GM23248 (cell line): ENCODE measurements around the gene MAP3K5. TPM values are rescaled to one million over a fixed set of nuclear protein-coding genes. Genes with fewer than 3 reads are reported as not detected.

Experiments
- DNase-seq: peaks from one replicate; pipeline ENCODE4 v3.0.0-alpha.2; 2015
- H2AFZ ChIP-seq: fragments of 200-600 bp; sonication (generic); 2 replicates; pipeline ENCODE4 v1.6.1; 2016; ENCODE audit warnings: antibody characterized with exemption
- H3F3A ChIP-seq: fragments of 200-600 bp; sonication (generic); 2 replicates; pipeline ENCODE4 v1.6.1; 2016; ENCODE audit warnings: mild to moderate bottlenecking, antibody characterized with exemption, mixed run types; ENCODE audit not compliant: insufficient read depth
- H3K27ac ChIP-seq: fragments of 200-600 bp; sonication (generic); 2 replicates; pipeline ENCODE4 v1.5.1; 2016; ENCODE audit warnings: mild to moderate bottlenecking
- H3K27me3 ChIP-seq: fragments of 200-600 bp; sonication (generic); replicated peaks from 2 replicates; pipeline ENCODE4 v1.6.1; 2016; ENCODE audit warnings: mild to moderate bottlenecking; ENCODE audit not compliant: insufficient read depth
- H3K36me3 ChIP-seq: fragments of 200-600 bp; sonication (generic); 2 replicates; pipeline ENCODE4 v1.6.1; 2016; ENCODE audit warnings: low read depth, mild to moderate bottlenecking
- H3K4me1 ChIP-seq: fragments of 200-600 bp; sonication (generic); 2 replicates; pipeline ENCODE4 v1.6.1; 2016; ENCODE audit warnings: mild to moderate bottlenecking; ENCODE audit not compliant: insufficient read depth
- H3K4me2 ChIP-seq: fragments of 200-600 bp; sonication (generic); one replicate; pipeline ENCODE4 v1.6.1; 2016; ENCODE audit warnings: mild to moderate bottlenecking; ENCODE audit not compliant: unreplicated experiment
- H3K4me3 ChIP-seq: fragments of 200-600 bp; sonication (generic); 2 replicates; pipeline ENCODE4 v1.5.1; 2016; ENCODE audit warnings: mild to moderate bottlenecking
- H3K79me2 ChIP-seq: fragments of 200-600 bp; sonication (generic); 2 replicates; pipeline ENCODE4 v1.6.1; 2016; ENCODE audit warnings: mild to moderate bottlenecking; ENCODE audit not compliant: insufficient read depth
- H3K9ac ChIP-seq: fragments of 200-600 bp; sonication (generic); 2 replicates; pipeline ENCODE4 v1.6.1; 2016; ENCODE audit warnings: mild to moderate bottlenecking
- H3K9me2 ChIP-seq: fragments of 200-600 bp; sonication (generic); 2 replicates; pipeline ENCODE4 v1.6.1; 2016; ENCODE audit warnings: mixed run types, mild to moderate bottlenecking, moderate library complexity; ENCODE audit not compliant: insufficient read depth
- H3K9me3 ChIP-seq: fragments of 200-600 bp; sonication (generic); one replicate; pipeline ENCODE4 v1.6.1; 2017; ENCODE audit warnings: low read depth
- H4K20me1 ChIP-seq: fragments of 200-600 bp; sonication (generic); 2 replicates; pipeline ENCODE4 v1.6.0; 2016; ENCODE audit not compliant: insufficient read depth
- EZH2 ChIP-seq: fragments of 200-600 bp; sonication (generic); IDR thresholded peaks from 2 replicates; pipeline ENCODE4 v1.6.1; 2018; ENCODE audit warnings: antibody characterized with exemption, mild to moderate bottlenecking; ENCODE audit not compliant: insufficient read depth, poor library complexity, severe bottlenecking
- EZH2phosphoT487 ChIP-seq: fragments of 200-600 bp; sonication (generic); IDR thresholded peaks from 2 replicates; pipeline ENCODE4 v1.6.1; 2018; ENCODE audit warnings: antibody characterized with exemption, moderate library complexity, mild to moderate bottlenecking, low read depth; ENCODE audit not compliant: insufficient read depth
- WGBS, 2 experiments: methylation state at CpG; one replicate each; pipeline ENCODE4 v1.1.6; 2015 to 2017; ENCODE audit warnings: low lambda C conversion rate in 2 of 2, low coverage in 1 of 2; ENCODE audit errors: missing lambda C conversion rate in 2 of 2; 5-methylcytosine and 5-hydroxymethylcytosine counted together
- in situ Hi-C: fragments of 300-500 bp; cut with MboI; formaldehyde crosslinking; loops from 2 replicates; pipeline ENCODE4 v1.15.0; 2020
- polyA plus RNA-seq: library from polyadenylated mRNA; unstranded; fragments of >200 nt; fragmentation: Nextera tagmentation; extraction: Ambion mirVana; gene quantifications from 2 replicates; pipeline ENCODE4 v1.2.1, GENCODE V29; 2016
- total RNA-seq: library from RNA; depleted of rRNA; stranded (reverse); fragments of >200 nt; shearing (Covaris generic); gene quantifications from 2 replicates; pipeline ENCODE4 v1.2.3, GENCODE V29; 2014

MAP3K5 gene
- total and polyA plus RNA-seq, 2 experiments from 2014 or later = 1.4 to 4.1 TPM

GRCh38 chr6:136728033-136728939 is 64.0 kb downstream of the MAP3K5 start:
- Histone ChIP-seq H3K27me3 (no peaks in the 10 kb centered on the region), H4K20me1 (no peaks in the 10 kb centered on the region), H3K27ac (no peak overlapping the region), H3F3A (no peaks in the 10 kb centered on the region), H3K36me3 (no peaks in the 10 kb centered on the region), H3K9ac (no peak overlapping the region), H3K9me2 (no peaks in the 10 kb centered on the region), H3K4me3 (no peak overlapping the region), H3K4me2 (no peak overlapping the region), H3K9me3 (no peaks in the 10 kb centered on the region), H2AFZ (no peak overlapping the region), H3K4me1 (no peaks in the 10 kb centered on the region), H3K79me2 (no peaks in the 10 kb centered on the region)
- in situ Hi-C loops = no loop called here
- 91 to 98% methylated on average over 2 of the region's 2 CpGs for WGBS, 2 experiments
- no peak for DNase-seq
- no peak for TF ChIP-seq EZH2
- no peak for TF ChIP-seq EZH2phosphoT487

GRCh38 chr6:136726837-136727557 is 65.3 kb downstream of the MAP3K5 start:
- Histone ChIP-seq H3K79me2 (no peaks in the 10 kb centered on the region), H3K4me3 (no peak overlapping the region), H3K9ac (no peak overlapping the region), H3K9me3 (no peaks in the 10 kb centered on the region), H3K9me2 (no peaks in the 10 kb centered on the region), H4K20me1 (no peaks in the 10 kb centered on the region), H2AFZ (no peak overlapping the region), H3F3A (no peaks in the 10 kb centered on the region), H3K27ac (no peak overlapping the region), H3K36me3 (no peaks in the 10 kb centered on the region), H3K27me3 (no peaks in the 10 kb centered on the region), H3K4me1 (no peaks in the 10 kb centered on the region), H3K4me2 (no peak overlapping the region)
- TF ChIP-seq EZH2phosphoT487 (no peak), EZH2 (no peak)
- 95 to 98% methylated on average over 3 of the region's 3 CpGs for WGBS, 2 experiments
- in situ Hi-C loops = no loop called here
- no peak for DNase-seq

GRCh38 chr6:136725124-136725523 is 67.2 kb downstream of the MAP3K5 start:
- no peak overlapping the region for H3K27ac ChIP-seq
- H3K4me2 ChIP-seq = no peak overlapping the region
- 94 to 96% methylated on average over 4 of the region's 4 CpGs for WGBS, 2 experiments
- no peaks in the 10 kb centered on the region for H3K9me3 ChIP-seq
- H4K20me1 ChIP-seq = no peaks in the 10 kb centered on the region
- H3K9me2 ChIP-seq = no peaks in the 10 kb centered on the region
- H3K4me1 ChIP-seq = no peaks in the 10 kb centered on the region
- H3F3A ChIP-seq = no peaks in the 10 kb centered on the region
- no peaks in the 10 kb centered on the region for H3K79me2 ChIP-seq
- in situ Hi-C loops = no loop called here
- TF ChIP-seq EZH2phosphoT487 (no peak), EZH2 (no peak)
- no peak for DNase-seq
- H3K9ac ChIP-seq = no peak overlapping the region
- H3K4me3 ChIP-seq = no peak overlapping the region
- no peak overlapping the region for H2AFZ ChIP-seq
- no peaks in the 10 kb centered on the region for H3K36me3 ChIP-seq
- H3K27me3 ChIP-seq = no peaks in the 10 kb centered on the region

DNA sequence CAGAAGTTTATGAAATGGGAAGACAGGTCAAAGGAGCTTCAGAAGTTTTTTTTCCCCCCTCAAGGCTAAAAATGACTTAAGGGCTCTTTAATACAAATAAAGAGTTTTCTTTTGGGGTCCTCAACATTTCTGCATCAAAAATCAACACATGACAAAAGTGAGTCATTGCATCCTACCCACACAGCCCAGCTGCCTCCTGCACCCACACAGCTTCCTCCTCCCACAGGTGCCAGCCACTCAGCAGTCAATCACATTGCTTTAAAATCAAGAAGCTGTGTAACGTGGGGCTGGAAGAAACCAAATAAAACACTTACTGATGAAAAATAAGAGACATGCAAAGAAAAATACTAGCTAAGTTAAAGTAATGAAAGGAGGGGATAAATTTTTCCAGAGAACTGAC is 68.5 kb downstream of the MAP3K5 start:
- Histone ChIP-seq H3K27ac (no peak overlapping the region), H2AFZ (no peak overlapping the region), H3K4me2 (no peak overlapping the region), H3K36me3 (no peaks in the 10 kb centered on the region), H3K9ac (no peak overlapping the region), H4K20me1 (no peaks in the 10 kb centered on the region), H3K4me3 (no peak overlapping the region), H3K9me2 (no peaks in the 10 kb centered on the region), H3K79me2 (no peaks in the 10 kb centered on the region), H3K9me3 (no peaks in the 10 kb centered on the region), H3K27me3 (no peaks in the 10 kb centered on the region), H3F3A (no peaks in the 10 kb centered on the region), H3K4me1 (no peaks in the 10 kb centered on the region)
- WGBS, 2 experiments = 32 to 33% methylated on average over 1 of the region's 1 CpG
- TF ChIP-seq EZH2phosphoT487 = no peak
- TF ChIP-seq EZH2 = no peak
- DNase-seq = no peak
- in situ Hi-C loops = no loop called here
